NCI-H524 treated with DMSO at 0.1 percent for 48 hours (cell line): ENCODE data around the gene SCAF11.

Source experiments
- DNase-seq: peaks from one replicate; lab custom pipeline; 2025; lab: John Stamatoyannopoulos, UW

SCAF11 gene

GRCh38 chr12:45981075-45981837 is 9.1 kb downstream of the SCAF11 start:
- DNase-seq = no peak

- DNase-seq = no peak
Measured at GRCh38 chr12:45980540-45980939, 9.8 kb downstream of the SCAF11 start.

GRCh38 chr12:45978108-45978507 is 12.3 kb downstream of the SCAF11 start:
- no peak for DNase-seq

- no peak for DNase-seq
Measured at GRCh38 chr12:45977620-45978019, 12.8 kb downstream of the SCAF11 start.

GRCh38 chr12:45975506-45975905 is 14.9 kb downstream of the SCAF11 start:
- no peak for DNase-seq

- no peak for DNase-seq
Measured at GRCh38 chr12:45974883-45975282, 15.5 kb downstream of the SCAF11 start.

- DNase-seq = no peak
Measured at GRCh38 chr12:45974171-45974719, 16.1 kb downstream of the SCAF11 start.

GRCh38 chr12:45973526-45973925 is 16.8 kb downstream of the SCAF11 start:
- DNase-seq = no peak

- DNase-seq = no peak
Measured at GRCh38 chr12:45970391-45970790, 20.0 kb downstream of the SCAF11 start.

- DNase-seq = no peak
Measured at GRCh38 chr12:45969084-45969483, 21.3 kb downstream of the SCAF11 start.

GRCh38 chr12:45966486-45966885 is 23.9 kb downstream of the SCAF11 start:
- no peak for DNase-seq

- DNase-seq = no peak
Measured at GRCh38 chr12:45962553-45963325, 27.6 kb downstream of the SCAF11 start.

- DNase-seq = no peak
Measured at GRCh38 chr12:45959728-45960127, 30.6 kb downstream of the SCAF11 start.

GRCh38 chr12:45959025-45959424 is 31.3 kb downstream of the SCAF11 start:
- DNase-seq = no peak

- DNase-seq = peak; percentile 8
Measured at GRCh38 chr12:45948546-45948945, 41.8 kb downstream of the SCAF11 start.

GRCh38 chr12:45946435-45946834 is 43.9 kb downstream of the SCAF11 start:
- no peak for DNase-seq

GRCh38 chr12:45944771-45945170 is 45.6 kb downstream of the SCAF11 start:
- no peak for DNase-seq

- no peak for DNase-seq
Measured at GRCh38 chr12:45939759-45940158, 50.6 kb downstream of the SCAF11 start.

- no peak for DNase-seq
Measured at GRCh38 chr12:45938566-45938965, 51.8 kb downstream of the SCAF11 start.

GRCh38 chr12:45934956-45935355 is 55.4 kb downstream of the SCAF11 start:
- DNase-seq = no peak

- DNase-seq = no peak
Measured at GRCh38 chr12:45933504-45933903, 56.9 kb downstream of the SCAF11 start.

- no peak for DNase-seq
Measured at GRCh38 chr12:45930369-45930768, 60.0 kb downstream of the SCAF11 start.

- DNase-seq = no peak
Measured at GRCh38 chr12:45928309-45928708, 62.1 kb downstream of the SCAF11 start.
